NCI-H774 (cell line): ENCODE results near the gene STIMATE.

Source experiments
- DNase-seq: peaks from one replicate; lab custom pipeline; 2025; lab: John Stamatoyannopoulos, UW

The STIMATE gene

GRCh38 chr3:52841211-52841980 is 56.0 kb downstream of the STIMATE start:
- DNase-seq: no peak

DNA sequence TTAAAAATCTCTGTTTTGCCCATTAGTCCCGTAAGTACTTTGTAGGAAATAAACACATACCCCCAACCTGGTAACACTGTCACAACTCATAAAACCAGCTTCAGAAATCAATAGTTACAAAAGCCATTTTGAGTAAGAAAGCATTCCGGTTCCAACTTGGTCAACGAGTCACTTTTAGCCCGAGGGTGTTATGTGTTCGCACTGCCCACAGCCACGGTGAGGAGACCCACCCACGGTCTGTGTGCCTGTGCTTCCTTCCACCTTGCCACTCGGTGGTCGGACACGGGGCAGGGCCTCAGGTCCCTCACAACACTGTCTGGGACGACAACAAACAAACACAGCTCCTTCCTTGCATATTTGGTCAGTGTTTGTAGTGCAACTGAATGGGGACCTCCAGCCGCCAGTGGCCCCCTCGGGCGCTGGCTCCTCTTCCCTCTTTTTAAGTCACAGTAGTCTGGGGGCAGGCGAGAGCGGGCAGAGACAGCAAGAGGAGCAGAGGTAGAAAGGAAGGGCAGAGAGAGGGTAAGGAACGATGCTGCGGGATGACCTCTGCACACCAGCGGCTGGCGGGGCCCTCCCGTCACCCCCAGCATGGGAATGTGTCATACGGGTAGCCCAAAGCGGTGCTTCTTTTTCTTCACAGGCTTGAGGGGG is 57.3 kb downstream of the STIMATE start:
- no peak for DNase-seq

DNA sequence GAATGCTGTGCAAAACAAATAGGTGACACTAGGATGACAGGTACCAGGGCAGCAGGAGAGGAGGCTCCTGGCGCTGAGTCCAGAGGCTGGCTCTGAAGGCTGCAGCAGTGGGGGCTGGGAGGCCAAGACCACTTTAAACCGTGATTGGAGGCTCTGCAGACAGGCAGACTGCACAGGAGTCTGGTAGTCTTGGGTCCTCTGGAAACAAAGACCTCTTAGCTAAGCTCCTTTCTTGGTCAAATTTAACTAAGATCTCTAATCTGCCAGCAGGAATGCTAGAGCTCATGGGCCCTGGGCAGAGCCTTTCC is 58.1 kb downstream of the STIMATE start:
- no peak for DNase-seq

- no peak for DNase-seq
These were observed 58.6 kb downstream of the STIMATE start for GRCh38 chr3:52838561-52839267.

- no peak for DNase-seq
These were observed 60.4 kb downstream of the STIMATE start for GRCh38 chr3:52836986-52837385.

GRCh38 chr3:52836471-52836845 is 60.9 kb downstream of the STIMATE start:
- no peak for DNase-seq

- DNase-seq: no peak
These were observed 61.4 kb downstream of the STIMATE start for GRCh38 chr3:52835766-52836470.

GRCh38 chr3:52834871-52835501 is 62.4 kb downstream of the STIMATE start, which contains the start of gene MUSTN1:
MUSTN1 (minus strand) TSS chr3:52835019; CDS start chr3:52834948, 71 bp downstream.
- DNase-seq: no peak

DNA sequence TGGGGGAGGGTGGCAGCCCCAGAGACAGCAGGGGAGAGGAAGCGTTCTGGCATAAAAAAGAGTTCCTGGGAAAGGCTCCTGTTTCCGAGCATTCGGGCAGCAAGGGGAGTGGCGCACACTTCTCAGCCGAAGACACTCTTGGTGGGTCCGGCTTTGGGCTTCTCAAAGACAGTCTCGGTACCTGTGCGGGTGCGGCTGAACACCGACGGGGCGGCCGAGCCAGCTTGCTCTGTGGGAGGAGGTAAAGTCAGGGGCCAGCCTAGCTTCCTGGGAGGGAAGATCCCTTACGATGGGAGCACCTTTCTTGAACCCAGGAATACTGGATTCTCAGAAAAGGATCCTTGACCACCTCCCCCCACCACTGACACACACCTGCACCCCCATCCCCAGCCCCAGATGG is 64.1 kb downstream of the STIMATE start:
- DNase-seq: no peak

GRCh38 chr3:52831500-52832301 is 65.6 kb downstream of the STIMATE start:
- DNase-seq: no peak

DNA sequence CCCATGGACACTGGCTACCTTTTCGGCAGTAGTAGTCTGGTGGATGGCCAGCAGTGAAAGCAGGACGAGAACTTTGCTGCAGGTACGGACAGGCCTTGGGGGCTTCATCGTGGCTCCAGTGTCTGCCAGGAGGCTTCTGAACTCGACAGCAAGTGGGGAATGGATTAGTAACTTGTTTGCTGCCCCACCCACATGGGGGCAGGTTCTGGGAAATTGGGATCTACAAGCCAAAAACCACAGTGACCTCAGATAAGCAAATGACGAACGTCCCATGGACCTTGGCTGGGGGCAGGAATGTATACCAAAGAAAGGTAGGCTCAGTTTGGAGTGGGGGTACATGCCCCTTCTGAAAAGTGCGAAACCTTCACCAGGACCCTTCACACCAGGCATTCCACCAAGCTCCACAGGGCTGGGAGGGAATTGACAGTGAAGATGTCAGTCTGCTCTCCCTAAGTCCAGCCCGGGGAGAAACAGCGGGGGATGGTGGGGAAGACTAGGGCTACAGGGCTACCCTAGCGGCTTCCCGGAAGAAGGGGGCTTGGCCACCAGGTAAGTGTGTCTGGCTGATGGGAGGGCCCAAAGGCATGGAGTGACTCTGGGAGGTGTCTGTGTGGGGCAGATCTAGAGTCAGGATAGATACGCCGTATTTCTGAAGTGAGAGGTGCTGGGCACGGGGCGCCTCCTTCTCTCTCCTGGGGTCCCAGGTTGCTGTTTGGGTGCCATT is 66.7 kb downstream of the STIMATE start, which contains the start of gene ITIH4:
Gene ITIH4, minus strand, starts transcription at position 138 of the 724 bp plus-strand sequence. Its CDS starts 30 bp downstream, at position 108.
- DNase-seq: no peak

- no peak for DNase-seq
These were observed 67.4 kb downstream of the STIMATE start for GRCh38 chr3:52829906-52830463.

DNA sequence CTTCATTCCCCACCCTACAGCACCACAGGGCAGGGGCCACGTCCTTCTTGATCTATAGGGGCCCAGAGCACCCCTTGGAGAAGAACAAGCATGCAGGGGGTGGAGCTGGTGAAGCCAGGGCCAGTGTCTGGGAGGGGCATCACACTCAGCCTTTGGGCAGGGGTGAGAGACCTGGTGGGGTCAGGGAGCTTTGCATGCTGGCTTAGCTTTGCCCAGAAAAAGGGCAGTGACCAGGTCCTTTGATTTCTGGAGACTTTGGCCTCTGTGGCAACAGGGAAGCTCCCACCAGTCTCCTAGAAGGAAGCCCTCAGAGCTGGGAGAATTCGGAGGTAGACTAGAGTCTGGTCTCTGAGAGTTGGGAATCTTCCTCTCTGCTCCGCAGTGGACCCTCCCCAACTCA is 67.9 kb downstream of the STIMATE start:
- DNase-seq: no peak

GRCh38 chr3:52827866-52828376 is 69.4 kb downstream of the STIMATE start:
- DNase-seq: no peak

GRCh38 chr3:52827441-52827840 is 69.9 kb downstream of the STIMATE start:
- DNase-seq: no peak

DNA sequence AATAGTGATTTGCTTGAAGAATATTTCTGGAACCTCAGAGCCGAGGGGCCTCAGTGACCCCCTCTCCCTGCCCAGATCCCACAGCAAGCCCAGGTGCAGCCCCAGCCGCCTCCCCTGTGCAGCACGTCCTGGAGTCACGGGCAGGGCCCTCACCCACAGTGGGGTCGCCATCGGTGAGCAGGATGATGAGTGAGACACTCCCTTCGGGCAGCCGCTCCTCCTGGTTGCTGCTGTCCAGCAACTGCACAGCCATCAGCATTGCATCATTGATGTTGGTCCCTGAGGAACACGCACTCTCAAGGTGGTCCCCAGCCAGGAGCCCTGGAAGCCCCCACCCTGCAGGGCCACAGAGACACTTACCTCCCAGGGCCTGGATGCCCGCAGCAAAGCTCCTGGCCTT is 73.3 kb downstream of the STIMATE start:
- no peak for DNase-seq

DNA sequence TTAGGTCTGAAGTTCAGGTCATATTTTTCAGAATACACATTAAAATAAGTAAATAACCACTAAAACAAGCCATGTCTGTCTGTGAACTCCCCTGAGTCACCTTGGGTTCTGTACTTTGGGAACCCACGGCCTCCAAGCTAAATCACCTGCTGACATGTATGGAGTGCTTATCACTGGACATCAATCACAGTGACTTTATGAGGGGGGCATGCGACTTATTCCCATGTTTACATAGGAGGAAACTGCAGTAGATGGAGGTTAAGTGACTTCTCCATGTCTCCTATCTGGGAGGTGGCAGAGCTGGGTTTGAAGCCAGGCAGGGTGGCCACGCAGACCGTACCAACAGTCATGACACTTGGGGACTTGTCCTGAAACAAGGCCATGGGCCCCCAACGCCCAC is 75.0 kb downstream of the STIMATE start:
- no peak for DNase-seq

DNA sequence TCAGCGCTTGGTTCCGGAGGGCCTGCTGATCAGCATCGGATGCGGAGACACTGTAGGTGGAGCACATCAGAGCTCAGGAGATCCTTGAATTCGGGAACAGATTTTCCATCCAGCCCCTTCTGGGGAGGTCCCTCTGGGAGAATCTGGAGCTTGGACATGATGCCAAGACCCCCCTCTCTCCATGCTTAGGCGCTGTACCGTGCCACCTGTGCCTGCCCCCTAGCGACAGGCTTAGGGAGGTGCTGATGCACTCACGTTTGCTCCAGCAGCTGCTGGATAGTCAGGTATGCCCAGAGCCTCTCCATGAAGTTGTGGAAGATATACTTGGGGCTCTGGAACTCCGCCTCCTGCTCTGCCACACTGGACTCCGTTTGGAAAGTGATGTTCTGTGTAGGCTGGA is 76.6 kb downstream of the STIMATE start:
- no peak for DNase-seq

GRCh38 chr3:52819936-52820335 is 77.4 kb downstream of the STIMATE start:
- DNase-seq: no peak

DNA sequence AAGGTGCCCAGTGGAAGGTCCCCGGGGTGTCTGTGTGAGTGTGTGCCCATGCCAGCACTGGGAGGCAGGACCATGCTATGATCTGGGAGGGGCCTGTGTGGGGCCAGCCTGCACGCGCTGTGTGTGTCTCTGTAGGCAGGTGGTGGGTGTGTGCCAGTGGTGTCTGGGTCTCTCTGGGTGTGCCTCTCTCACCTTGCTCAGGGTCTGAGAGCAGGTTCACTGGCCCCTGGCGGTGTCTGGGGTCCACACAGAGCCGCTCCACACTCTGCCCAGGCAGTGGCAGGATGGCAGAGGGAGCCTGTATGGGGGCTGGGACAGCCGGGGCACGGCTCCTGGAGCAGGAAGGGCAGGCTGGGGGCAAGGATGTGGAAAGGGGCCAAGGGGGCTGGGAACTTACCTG is 79.5 kb downstream of the STIMATE start:
- no peak for DNase-seq
